Measurements from ENCODE around the gene CMTM4. TPM values are rescaled to one million over a fixed set of nuclear protein-coding genes. Genes with fewer than 3 reads are reported as not detected.

The CMTM4 gene
- total RNA-seq, 1 experiment from 2014 or later, result 0.71 TPM

GRCh38 chr16:66714062-66714461 lies 17.5 kb upstream of the CMTM4 start:
- H3K4me3 ChIP-seq (ENCODE audit: low read length), result no peak overlapping the region
- no peak overlapping the region for H2AFZ ChIP-seq (ENCODE audit: low read length)
- H3K9me3 ChIP-seq (ENCODE audit: low read length), result no peaks in the 10 kb centered on the region
- H3K9me2 ChIP-seq (replicated peaks; ENCODE audit: insufficient read depth, low read length), result no peaks in the 10 kb centered on the region
- H3K9ac ChIP-seq (ENCODE audit: low read length), result no peak overlapping the region
- H3K27ac ChIP-seq (ENCODE audit: low read length), result no peak overlapping the region
- no peak overlapping the region for H3K4me2 ChIP-seq (ENCODE audit: low read depth, low read length, poor library complexity, severe bottlenecking)
- no peaks in the 10 kb centered on the region for H3K27me3 ChIP-seq (ENCODE audit: low read length)
- H3K36me3 ChIP-seq (ENCODE audit: insufficient read depth, low read length), result no peaks in the 10 kb centered on the region
- no peak for DNase-seq
- no peaks in the 10 kb centered on the region for H3K4me1 ChIP-seq (ENCODE audit: low read length)
- no peaks in the 10 kb centered on the region for H3K79me2 ChIP-seq (ENCODE audit: low read length)
- H4K20me1 ChIP-seq (ENCODE audit: insufficient read depth, low read depth, low read length), result no peaks in the 10 kb centered on the region

GRCh38 chr16:66713076-66713475 lies 16.5 kb upstream of the CMTM4 start:
- Histone ChIP-seq H3K4me1 (ENCODE audit: low read length) (no peaks in the 10 kb centered on the region), H3K4me2 (ENCODE audit: low read depth, low read length, poor library complexity, severe bottlenecking) (no peak overlapping the region), H3K27me3 (ENCODE audit: low read length) (no peaks in the 10 kb centered on the region), H3K36me3 (ENCODE audit: insufficient read depth, low read length) (no peaks in the 10 kb centered on the region), H3K9ac (ENCODE audit: low read length) (no peak overlapping the region), H3K79me2 (ENCODE audit: low read length) (no peaks in the 10 kb centered on the region), H3K4me3 (ENCODE audit: low read length) (no peak overlapping the region), H2AFZ (ENCODE audit: low read length) (no peak overlapping the region), H3K9me2 (replicated peaks; ENCODE audit: insufficient read depth, low read length) (no peaks in the 10 kb centered on the region), H3K27ac (ENCODE audit: low read length) (no peak overlapping the region), H3K9me3 (ENCODE audit: low read length) (no peaks in the 10 kb centered on the region), H4K20me1 (ENCODE audit: insufficient read depth, low read depth, low read length) (no peaks in the 10 kb centered on the region)
- DNase-seq, result no peak

GRCh38 chr16:66712512-66712911 lies 16.0 kb upstream of the CMTM4 start:
- H3K36me3 ChIP-seq (ENCODE audit: insufficient read depth, low read length), result no peaks in the 10 kb centered on the region
- H3K4me2 ChIP-seq (ENCODE audit: low read depth, low read length, poor library complexity, severe bottlenecking), result no peak overlapping the region
- H3K9me3 ChIP-seq (ENCODE audit: low read length), result no peaks in the 10 kb centered on the region
- H3K9me2 ChIP-seq (replicated peaks; ENCODE audit: insufficient read depth, low read length), result no peaks in the 10 kb centered on the region
- H3K79me2 ChIP-seq (ENCODE audit: low read length), result no peaks in the 10 kb centered on the region
- H3K4me3 ChIP-seq (ENCODE audit: low read length), result no peak overlapping the region
- H4K20me1 ChIP-seq (ENCODE audit: insufficient read depth, low read depth, low read length), result no peaks in the 10 kb centered on the region
- no peaks in the 10 kb centered on the region for H3K27me3 ChIP-seq (ENCODE audit: low read length)
- no peaks in the 10 kb centered on the region for H3K4me1 ChIP-seq (ENCODE audit: low read length)
- H3K27ac ChIP-seq (ENCODE audit: low read length), result no peak overlapping the region
- peak; percentile 38 for DNase-seq
- H2AFZ ChIP-seq (ENCODE audit: low read length), result no peak overlapping the region
- H3K9ac ChIP-seq (ENCODE audit: low read length), result no peak overlapping the region

- Histone ChIP-seq H3K9ac (ENCODE audit: low read length) (no peak overlapping the region), H3K36me3 (ENCODE audit: insufficient read depth, low read length) (no peaks in the 10 kb centered on the region), H3K27me3 (ENCODE audit: low read length) (no peaks in the 10 kb centered on the region), H3K4me3 (ENCODE audit: low read length) (no peak overlapping the region), H3K79me2 (ENCODE audit: low read length) (no peaks in the 10 kb centered on the region), H3K4me2 (ENCODE audit: low read depth, low read length, poor library complexity, severe bottlenecking) (no peak overlapping the region), H4K20me1 (ENCODE audit: insufficient read depth, low read depth, low read length) (no peaks in the 10 kb centered on the region), H3K27ac (ENCODE audit: low read length) (no peak overlapping the region), H2AFZ (ENCODE audit: low read length) (no peak overlapping the region), H3K9me3 (ENCODE audit: low read length) (no peaks in the 10 kb centered on the region), H3K9me2 (replicated peaks; ENCODE audit: insufficient read depth, low read length) (no peaks in the 10 kb centered on the region), H3K4me1 (ENCODE audit: low read length) (no peaks in the 10 kb centered on the region)
- no peak for DNase-seq
Measured at GRCh38 chr16:66711581-66711980, 15.0 kb upstream of the CMTM4 start.

GRCh38 chr16:66706506-66706880 lies 9.9 kb upstream of the CMTM4 start:
- Histone ChIP-seq H3K9me3 (ENCODE audit: low read length) (no peaks in the 10 kb centered on the region), H3K9ac (ENCODE audit: low read length) (no peak overlapping the region), H3K4me1 (ENCODE audit: low read length) (no peaks in the 10 kb centered on the region), H3K36me3 (ENCODE audit: insufficient read depth, low read length) (no peaks in the 10 kb centered on the region), H4K20me1 (ENCODE audit: insufficient read depth, low read depth, low read length) (no peaks in the 10 kb centered on the region), H2AFZ (ENCODE audit: low read length) (no peak overlapping the region), H3K9me2 (replicated peaks; ENCODE audit: insufficient read depth, low read length) (no peaks in the 10 kb centered on the region), H3K4me2 (ENCODE audit: low read depth, low read length, poor library complexity, severe bottlenecking) (no peak overlapping the region), H3K79me2 (ENCODE audit: low read length) (no peaks in the 10 kb centered on the region), H3K27ac (ENCODE audit: low read length) (no peak overlapping the region), H3K4me3 (ENCODE audit: low read length) (no peak overlapping the region), H3K27me3 (ENCODE audit: low read length) (no peaks in the 10 kb centered on the region)
- DNase-seq, result no peak

DNA sequence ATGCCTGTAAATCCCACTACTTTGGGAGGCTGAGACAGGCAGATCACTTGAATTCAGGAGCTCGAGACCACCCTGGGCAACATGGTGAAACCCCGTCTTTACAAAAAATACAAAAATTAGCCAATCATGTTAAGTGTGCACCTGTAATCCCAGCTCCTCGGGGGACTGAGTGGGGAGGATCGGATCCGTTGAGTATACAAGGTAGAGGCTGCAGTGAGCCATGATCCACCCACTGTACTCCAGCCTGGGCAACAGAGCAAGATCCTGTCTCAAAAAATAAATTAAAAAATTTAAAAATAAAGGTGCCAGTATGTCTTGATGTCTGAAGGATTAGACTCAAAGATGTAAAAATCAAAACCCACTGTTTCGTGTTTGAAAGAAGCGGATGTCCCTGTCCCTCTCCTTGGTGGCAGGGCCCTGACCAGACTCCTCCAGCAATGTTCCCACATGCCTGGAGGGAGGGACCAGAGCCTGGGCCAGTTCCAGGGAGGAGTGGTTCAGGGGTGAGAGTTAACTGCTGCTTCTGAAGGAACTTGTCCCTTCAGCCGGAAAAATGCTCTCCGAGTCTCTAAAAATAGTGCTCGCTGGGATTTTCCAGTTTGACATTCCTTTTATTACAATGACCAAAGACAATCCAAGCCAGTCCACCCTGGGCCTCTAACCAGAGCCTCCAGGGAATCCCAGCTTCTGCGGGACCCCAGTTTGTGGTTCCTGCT lies 9.4 kb upstream of the CMTM4 start:
- Histone ChIP-seq H2AFZ (ENCODE audit: low read length) (no peak overlapping the region), H3K79me2 (ENCODE audit: low read length) (no peaks in the 10 kb centered on the region), H3K4me3 (ENCODE audit: low read length) (no peak overlapping the region), H3K9me2 (replicated peaks; ENCODE audit: insufficient read depth, low read length) (no peaks in the 10 kb centered on the region), H3K27ac (ENCODE audit: low read length) (no peak overlapping the region), H3K9me3 (ENCODE audit: low read length) (no peaks in the 10 kb centered on the region), H3K36me3 (ENCODE audit: insufficient read depth, low read length) (no peaks in the 10 kb centered on the region), H4K20me1 (ENCODE audit: insufficient read depth, low read depth, low read length) (no peaks in the 10 kb centered on the region), H3K4me2 (ENCODE audit: low read depth, low read length, poor library complexity, severe bottlenecking) (no peak overlapping the region), H3K27me3 (ENCODE audit: low read length) (no peaks in the 10 kb centered on the region), H3K9ac (ENCODE audit: low read length) (no peak overlapping the region), H3K4me1 (ENCODE audit: low read length) (no peaks in the 10 kb centered on the region)
- DNase-seq, result no peak

GRCh38 chr16:66703406-66704215 lies 7.1 kb upstream of the CMTM4 start:
- Histone ChIP-seq H3K4me2 (ENCODE audit: low read depth, low read length, poor library complexity, severe bottlenecking) (no peak overlapping the region), H3K79me2 (ENCODE audit: low read length) (no peaks in the 10 kb centered on the region), H3K9ac (ENCODE audit: low read length) (no peak overlapping the region), H3K9me2 (replicated peaks; ENCODE audit: insufficient read depth, low read length) (no peaks in the 10 kb centered on the region), H3K4me1 (ENCODE audit: low read length) (no peaks in the 10 kb centered on the region), H3K27ac (ENCODE audit: low read length) (no peak overlapping the region), H3K36me3 (ENCODE audit: insufficient read depth, low read length) (no peaks in the 10 kb centered on the region), H3K4me3 (ENCODE audit: low read length) (no peak overlapping the region), H3K27me3 (ENCODE audit: low read length) (no peaks in the 10 kb centered on the region), H3K9me3 (ENCODE audit: low read length) (no peaks in the 10 kb centered on the region), H4K20me1 (ENCODE audit: insufficient read depth, low read depth, low read length) (no peaks in the 10 kb centered on the region), H2AFZ (ENCODE audit: low read length) (no peak overlapping the region)
- no peak for DNase-seq

GRCh38 chr16:66701516-66701915 lies 5.0 kb upstream of the CMTM4 start:
- Histone ChIP-seq H2AFZ (ENCODE audit: low read length) (no peak overlapping the region), H3K4me2 (ENCODE audit: low read depth, low read length, poor library complexity, severe bottlenecking) (no peak overlapping the region), H3K9me3 (ENCODE audit: low read length) (no peaks in the 10 kb centered on the region), H3K36me3 (ENCODE audit: insufficient read depth, low read length) (no peaks in the 10 kb centered on the region), H3K4me3 (ENCODE audit: low read length) (no peak overlapping the region), H3K9ac (ENCODE audit: low read length) (no peak overlapping the region), H3K27me3 (ENCODE audit: low read length) (no peaks in the 10 kb centered on the region), H3K9me2 (replicated peaks; ENCODE audit: insufficient read depth, low read length) (no peaks in the 10 kb centered on the region), H3K79me2 (ENCODE audit: low read length) (no peaks in the 10 kb centered on the region), H3K27ac (ENCODE audit: low read length) (no peak overlapping the region), H3K4me1 (ENCODE audit: low read length) (peaks cover 4% of the 10 kb centered on the region), H4K20me1 (ENCODE audit: insufficient read depth, low read depth, low read length) (no peaks in the 10 kb centered on the region)
- no peak for DNase-seq
